22Rv1 (cell line): Measurements from ENCODE around the gene SCUBE2.

ENCODE experiments used
- CTCF ChIP-seq: fragments of 450-650 bp; IDR thresholded peaks from 2 replicates; pipeline ENCODE4 v1.5.1; 2017; ENCODE audit warnings: mild to moderate bottlenecking
- ZFX ChIP-seq: fragments of 450-650 bp; IDR thresholded peaks from 2 replicates; pipeline ENCODE4 v1.6.1; 2017; ENCODE audit warnings: antibody characterized with exemption, borderline replicate concordance

DNA sequence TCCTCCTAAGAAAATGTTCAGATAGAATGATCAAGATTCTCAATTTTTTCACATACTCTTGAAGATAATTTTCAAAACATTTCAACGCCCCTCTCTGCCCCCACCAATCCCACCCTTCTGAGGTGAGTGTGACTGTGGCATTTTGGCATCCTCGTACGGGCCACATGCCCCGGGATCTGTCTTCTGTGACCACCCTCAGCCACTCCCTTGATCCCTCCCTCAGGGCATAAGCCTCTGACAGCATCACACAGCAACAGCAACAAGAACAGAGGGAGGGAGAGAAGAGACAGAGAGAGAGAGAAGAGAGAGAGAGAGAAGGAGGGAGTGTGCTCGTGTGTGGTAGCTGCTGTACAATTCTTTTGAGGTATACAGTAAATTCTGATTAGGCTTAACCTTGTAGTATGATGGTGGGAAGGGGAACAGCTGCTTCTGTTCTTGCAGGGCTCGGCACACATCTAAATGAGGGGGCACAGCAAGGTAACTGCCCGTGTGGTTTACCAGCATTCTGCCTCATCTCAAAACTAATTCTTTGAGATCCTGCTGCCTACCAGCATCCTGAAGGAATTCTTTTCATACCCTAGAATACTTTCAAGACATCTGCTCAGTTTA lies 21.4 kb downstream of the SCUBE2 start:
- TF ChIP-seq CTCF (no peak), ZFX (no peak)
